Measurements from ENCODE around the gene GNAT1.

GNAT1 gene

GRCh38 chr3:50163572-50164455, 27.6 kb upstream of the GNAT1 start:
- peak; percentile 94 for DNase-seq (ENCODE audit: low spot score)

- DNase-seq (ENCODE audit: low spot score) = no peak
Measured at GRCh38 chr3:50164481-50164880, 26.9 kb upstream of the GNAT1 start.

- DNase-seq (ENCODE audit: low spot score) = peak; percentile 84
Measured at GRCh38 chr3:50164984-50165909, 26.2 kb upstream of the GNAT1 start.

GRCh38 chr3:50165910-50166538, 25.4 kb upstream of the GNAT1 start:
- peak; percentile 29 for DNase-seq (ENCODE audit: low spot score)

GRCh38 chr3:50166620-50167019, 24.8 kb upstream of the GNAT1 start:
- no peak for DNase-seq (ENCODE audit: low spot score)

- DNase-seq (ENCODE audit: low spot score) = no peak
Measured at GRCh38 chr3:50167069-50167840, 24.2 kb upstream of the GNAT1 start.

GRCh38 chr3:50167841-50168209, 23.6 kb upstream of the GNAT1 start:
- DNase-seq (ENCODE audit: low spot score) = no peak

- DNase-seq (ENCODE audit: low spot score) = no peak
Measured at GRCh38 chr3:50168388-50168787, 23.0 kb upstream of the GNAT1 start.

- no peak for DNase-seq (ENCODE audit: low spot score)
Measured at GRCh38 chr3:50168791-50169190, 22.6 kb upstream of the GNAT1 start.

- no peak for DNase-seq (ENCODE audit: low spot score)
Measured at GRCh38 chr3:50169232-50169832, 22.1 kb upstream of the GNAT1 start.

GRCh38 chr3:50169858-50170257, 21.6 kb upstream of the GNAT1 start:
- no peak for DNase-seq (ENCODE audit: low spot score)

GRCh38 chr3:50170689-50171088, 20.7 kb upstream of the GNAT1 start:
- DNase-seq (ENCODE audit: low spot score) = peak; percentile 71

GRCh38 chr3:50171540-50172301, 19.7 kb upstream of the GNAT1 start:
- DNase-seq (ENCODE audit: low spot score) = no peak

GRCh38 chr3:50172626-50173220, 18.7 kb upstream of the GNAT1 start:
- no peak for DNase-seq (ENCODE audit: low spot score)

- DNase-seq (ENCODE audit: low spot score) = no peak
Measured at GRCh38 chr3:50173685-50174516, 17.5 kb upstream of the GNAT1 start.

GRCh38 chr3:50174517-50174895, 16.9 kb upstream of the GNAT1 start:
- no peak for DNase-seq (ENCODE audit: low spot score)

GRCh38 chr3:50174947-50175524, 16.4 kb upstream of the GNAT1 start:
- DNase-seq (ENCODE audit: low spot score) = no peak

GRCh38 chr3:50177346-50177745, 14.1 kb upstream of the GNAT1 start:
- DNase-seq (ENCODE audit: low spot score) = no peak

GRCh38 chr3:50179710-50180109, 11.7 kb upstream of the GNAT1 start:
- DNase-seq (ENCODE audit: low spot score) = no peak

Measured in AG20443 (cell line).